Parathyroid adenoma (tissue), 2 donors: Measurements from ENCODE around the gene EID3.

ENCODE experiments used
- H2AFZ ChIP-seq: fragments of 300-600 bp; sonication (generic); one replicate; pipeline ENCODE4 v1.7.0; 2017; ENCODE audit warnings: antibody characterized with exemption, mild to moderate bottlenecking
- H3K27ac ChIP-seq: fragments of 300-600 bp; sonication (generic); one replicate; pipeline ENCODE4 v1.7.0; 2017
- H3K27me3 ChIP-seq: fragments of 300-600 bp; sonication (generic); one replicate; pipeline ENCODE4 v1.7.0; 2017; ENCODE audit warnings: low read length; ENCODE audit not compliant: control insufficient read depth, insufficient read depth
- H3K36me3 ChIP-seq: fragments of 300-600 bp; sonication (generic); one replicate; pipeline ENCODE4 v1.7.0; 2017; ENCODE audit warnings: low read length; ENCODE audit not compliant: control insufficient read depth, insufficient read depth
- H3K4me1 ChIP-seq: fragments of 300-600 bp; sonication (generic); one replicate; pipeline ENCODE4 v1.7.0; 2017; ENCODE audit warnings: control low read depth
- H3K4me2 ChIP-seq: fragments of 300-600 bp; sonication (generic); one replicate; pipeline ENCODE4 v1.7.0; 2017; ENCODE audit warnings: low read length
- H3K4me3 ChIP-seq: fragments of 300-600 bp; sonication (generic); one replicate; pipeline ENCODE4 v1.7.0; 2017; ENCODE audit warnings: low read depth, low read length
- H3K79me2 ChIP-seq: fragments of 300-600 bp; sonication (generic); one replicate; pipeline ENCODE4 v1.7.0; 2017; ENCODE audit warnings: control low read depth
- H3K9ac ChIP-seq: fragments of 300-600 bp; sonication (generic); one replicate; pipeline ENCODE4 v1.7.0; 2017; ENCODE audit warnings: mild to moderate bottlenecking
- H3K9me3 ChIP-seq: fragments of 300-600 bp; sonication (generic); one replicate; pipeline ENCODE4 v1.7.0; 2017; ENCODE audit warnings: low read length; ENCODE audit not compliant: control insufficient read depth
- CTCF ChIP-seq: fragments of 300-600 bp; sonication (generic); IDR thresholded peaks from one replicate; pipeline ENCODE4 v1.7.0; 2017; ENCODE audit warnings: antibody characterized with exemption, mild to moderate bottlenecking
- donor health status: primary hyperparathyroidism.

EID3 gene

DNA sequence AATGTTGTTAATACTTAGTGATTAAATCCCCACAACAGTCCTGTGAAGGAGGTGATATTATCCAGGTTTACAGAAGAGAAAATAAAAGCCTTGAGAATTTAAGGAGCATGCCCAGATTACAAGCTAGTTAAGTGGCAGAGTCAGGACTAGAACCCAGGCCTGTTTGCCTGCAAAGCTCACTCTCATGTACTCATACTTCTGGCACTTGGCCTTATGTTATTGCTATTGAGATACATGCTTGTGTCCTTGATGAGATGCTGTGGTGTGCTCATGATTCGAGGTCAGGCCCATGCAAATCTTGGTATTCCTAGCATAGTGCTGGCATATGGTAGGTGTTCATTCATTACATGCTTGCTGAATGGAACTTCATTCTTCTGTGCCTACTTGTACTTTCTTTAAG is 7.6 kb upstream of the EID3 start:
- no peak for TF ChIP-seq CTCF
- Histone ChIP-seq H3K27ac (no peak overlapping the region), H3K79me2 (peaks cover 28% of the 10 kb centered on the region), H3K9ac (no peak overlapping the region), H3K27me3 (no peaks in the 10 kb centered on the region), H3K4me2 (no peak overlapping the region), H3K4me1 (no peaks in the 10 kb centered on the region), H3K36me3 (no peaks in the 10 kb centered on the region), H3K9me3 (no peaks in the 10 kb centered on the region), H3K4me3 (no peak overlapping the region), H2AFZ (no peak overlapping the region)

GRCh38 chr12:104296718-104297117 is 6.8 kb upstream of the EID3 start:
- Histone ChIP-seq H2AFZ (no peak overlapping the region), H3K79me2 (peaks cover 26% of the 10 kb centered on the region), H3K9me3 (no peaks in the 10 kb centered on the region), H3K4me2 (no peak overlapping the region), H3K4me1 (no peaks in the 10 kb centered on the region), H3K4me3 (no peak overlapping the region), H3K27me3 (no peaks in the 10 kb centered on the region), H3K27ac (no peak overlapping the region), H3K36me3 (no peaks in the 10 kb centered on the region), H3K9ac (no peak overlapping the region)
- no peak for TF ChIP-seq CTCF

DNA sequence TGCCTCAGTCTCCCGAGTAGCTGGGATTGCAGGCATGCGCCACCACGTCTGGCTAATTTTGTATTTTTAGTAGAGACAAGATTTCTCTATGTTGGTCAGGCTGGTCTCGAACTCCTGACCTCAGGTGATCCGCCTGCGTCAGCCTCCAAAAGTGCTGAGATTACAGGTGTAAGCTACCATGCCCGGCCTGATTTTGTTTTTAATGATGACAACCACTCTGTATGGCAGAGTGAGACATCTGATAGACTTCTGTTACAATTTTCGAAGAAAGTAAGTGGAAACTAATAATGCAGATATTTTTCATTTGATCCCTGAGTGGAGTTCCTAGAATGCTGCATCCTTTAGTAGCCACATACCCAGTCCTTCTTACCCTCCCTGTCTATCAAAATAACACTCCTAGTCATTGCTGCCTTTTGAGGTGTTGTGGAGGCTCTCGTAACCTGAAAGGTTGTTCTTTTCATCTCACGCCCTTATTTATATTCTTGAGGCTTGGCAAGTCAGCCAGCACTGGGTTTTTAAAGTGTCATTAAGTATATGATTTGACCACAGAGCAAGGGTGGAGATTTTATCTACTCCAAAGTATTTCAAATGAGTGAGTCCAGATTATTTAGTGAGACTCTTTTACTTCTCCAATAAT is 5.9 kb upstream of the EID3 start:
- TF ChIP-seq CTCF, result no peak
- Histone ChIP-seq H3K36me3 (no peaks in the 10 kb centered on the region), H3K9ac (no peak overlapping the region), H3K4me2 (no peak overlapping the region), H3K79me2 (peaks cover 23% of the 10 kb centered on the region), H3K27me3 (no peaks in the 10 kb centered on the region), H3K27ac (no peak overlapping the region), H3K4me1 (no peaks in the 10 kb centered on the region), H3K4me3 (no peak overlapping the region), H3K9me3 (no peaks in the 10 kb centered on the region), H2AFZ (no peak overlapping the region)

- Histone ChIP-seq H3K27me3 (no peaks in the 10 kb centered on the region), H3K36me3 (no peaks in the 10 kb centered on the region), H2AFZ (no peak overlapping the region), H3K9me3 (no peaks in the 10 kb centered on the region), H3K27ac (no peak overlapping the region), H3K4me2 (no peak overlapping the region), H3K4me1 (peaks cover 4% of the 10 kb centered on the region), H3K79me2 (peaks cover 21% of the 10 kb centered on the region), H3K9ac (no peak overlapping the region), H3K4me3 (no peak overlapping the region)
- TF ChIP-seq CTCF, result no peak
Observed at GRCh38 chr12:104299842-104300481, 3.6 kb upstream of the EID3 start.
